CD4-positive, alpha-beta T cell (primary cell): ENCODE results near the gene CXCL14. TPM values are rescaled to one million over a fixed set of nuclear protein-coding genes. Genes with fewer than 3 reads are reported as not detected.

Experiments used
- ATAC-seq: fragments of 200-7000 bp; cut with Tn5 transposase; one replicate; pipeline ENCODE4 v1.10.0; 2022; ENCODE audit warnings: mild to moderate bottlenecking; ENCODE audit not compliant: poor library complexity
- CTCF ChIA-PET: fragments of 350-600 bp; sonication (Branson Sonifier 250); formaldehyde crosslinking; loops from one replicate; lab custom pipeline; 2021; ENCODE audit warnings: antibody characterized with exemption, inconsistent platforms; lab: Charles Lee
- POLR2A ChIA-PET: fragments of 350-600 bp; sonication (Branson Sonifier 250); formaldehyde crosslinking; loops from one replicate; lab custom pipeline; 2021; ENCODE audit warnings: antibody characterized with exemption, inconsistent platforms; lab: Charles Lee
- DNase-seq, 14 experiments: peaks; one replicate each; pipeline ENCODE4 v3.0.0-alpha.2; 2013 to 2020; ENCODE audit warnings: mixed read lengths in 2 of 14
- H3K27ac ChIP-seq, 2 donors: one replicate each; pipeline versions ENCODE4 v1.5.1 to v1.7.0; 2013; ENCODE audit warnings: low read length in 2 of 2, low read depth in 1 of 2, mild to moderate bottlenecking in 1 of 2
- H3K27me3 ChIP-seq, 2 experiments: 1 replicate in 1 of 2; 2 replicates in 1 of 2; pipeline versions ENCODE4 v1.6.1 to v1.7.0; 2013; ENCODE audit warnings: low read length in 2 of 2, control low read depth in 1 of 2, mild to moderate bottlenecking in 1 of 2, moderate library complexity in 1 of 2; ENCODE audit not compliant: insufficient read depth in 2 of 2, control insufficient read depth in 1 of 2
- H3K36me3 ChIP-seq: one replicate; pipeline ENCODE4 v1.6.1; 2013; ENCODE audit warnings: low read length, control low read depth; ENCODE audit not compliant: insufficient read depth
- H3K4me1 ChIP-seq: one replicate; pipeline ENCODE4 v1.6.1; 2013; ENCODE audit warnings: low read length, control low read depth; ENCODE audit not compliant: insufficient read depth
- H3K4me3 ChIP-seq: one replicate; pipeline ENCODE4 v1.5.1; 2013; ENCODE audit warnings: mild to moderate bottlenecking, low read length, moderate library complexity
- H3K9me3 ChIP-seq, 2 experiments: 1 replicate in 1 of 2; 2 replicates in 1 of 2; pipeline versions ENCODE4 v1.6.1 to v1.7.0; 2013; ENCODE audit warnings: low read length in 2 of 2, mild to moderate bottlenecking in 2 of 2, control low read depth in 1 of 2, moderate library complexity in 1 of 2; ENCODE audit not compliant: control insufficient read depth in 1 of 2, insufficient read depth in 1 of 2
- H3K27ac Mint-ChIP-seq: one replicate; pipeline ENCODE4 v1.8.0; 2020; ENCODE audit warnings: mixed read lengths
- H3K27me3 Mint-ChIP-seq: one replicate; pipeline ENCODE4 v1.8.0; 2021; ENCODE audit warnings: mixed read lengths
- H3K36me3 Mint-ChIP-seq: one replicate; pipeline ENCODE4 v1.8.0; 2021; ENCODE audit warnings: low read depth, mixed read lengths
- H3K4me1 Mint-ChIP-seq: one replicate; pipeline ENCODE4 v1.8.0; 2021; ENCODE audit warnings: low read depth, mixed read lengths
- H3K4me3 Mint-ChIP-seq: one replicate; pipeline ENCODE4 v1.8.0; 2020; ENCODE audit warnings: mild to moderate bottlenecking, mixed read lengths
- H3K9me3 Mint-ChIP-seq: one replicate; pipeline ENCODE4 v1.8.0; 2020; ENCODE audit warnings: mixed read lengths
- CTCF ChIP-seq: fragments of 200-600 bp; IDR thresholded peaks from one replicate; pipeline ENCODE4 v1.8.0; 2022; ENCODE audit warnings: antibody characterized with exemption, mild to moderate bottlenecking
- intact Hi-C, 2 experiments: fragments of 100-400 bp; cut with DNase I in 1 of 2; cut with micrococcal nuclease in 1 of 2; formaldehyde crosslinking; loops; one replicate each; pipeline versions ENCODE4 v1.15.1 to v1.9.0; 2023 to 2025; cut with DNase I, micrococcal nuclease
- total RNA-seq, 174 experiments: library from RNA in 2 of 174; stranded (reverse) in 2 of 174; gene quantifications; one replicate each; pipeline ENCODE4 v1.2.3 and lab custom pipeline; 2021 to 2026

Gene CXCL14
- total RNA-seq, 2 experiments from 2014 or later: not detected

- intact Hi-C loops: no loop called here
- POLR2A ChIA-PET: no interaction called here
Measured at GRCh38 chr5:135537271-135537670, 41.5 kb downstream of the CXCL14 start.

GRCh38 chr5:135535820-135536801 lies 42.7 kb downstream of the CXCL14 start, which contains the start of gene NEUROG1:
Gene NEUROG1 (minus strand): TSS chr5:135535964. CDS start chr5:135535690, 274 bp downstream.
- no peaks in the 10 kb centered on the region for H3K4me1 Mint-ChIP-seq
- ChIA-PET CTCF (no interaction called here), POLR2A (no interaction called here)
- H3K27me3 ChIP-seq: peaks cover 65 to 69% of the 10 kb centered on the region in 2 experiments
- H3K36me3 ChIP-seq: no peaks in the 10 kb centered on the region
- no peaks in the 10 kb centered on the region for H3K36me3 Mint-ChIP-seq
- peaks cover 2% of the 10 kb centered on the region for H3K4me1 ChIP-seq
- no peak for TF ChIP-seq CTCF
- H3K27ac Mint-ChIP-seq: no peak within 1 kb of the TSS
- peaks cover 90% of the 10 kb centered on the region for H3K27me3 Mint-ChIP-seq
- DNase-seq (no peak), ATAC-seq (no peak)
- H3K9me3 ChIP-seq: no peaks in the 10 kb centered on the region
- H3K4me3 Mint-ChIP-seq: no peak within 1 kb of the TSS
- intact Hi-C loops: no loop called here
- no peak within 1 kb of the TSS for H3K27ac ChIP-seq
- no peak within 1 kb of the TSS for H3K4me3 ChIP-seq
- H3K9me3 Mint-ChIP-seq: no peaks in the 10 kb centered on the region

More at GRCh38 chr5:135537271-135537670, 41.5 kb downstream of the CXCL14 start:
- H3K36me3 Mint-ChIP-seq: no peaks in the 10 kb centered on the region
- ATAC-seq (no peak), DNase-seq (no peak)
- Histone ChIP-seq H3K27ac (no peak overlapping the region), H3K27me3 (peaks cover 72 to 79% of the 10 kb centered on the region in 2 experiments), H3K4me1 (peaks cover 2% of the 10 kb centered on the region), H3K36me3 (no peaks in the 10 kb centered on the region), H3K9me3 (no peaks in the 10 kb centered on the region), H3K4me3 (no peak overlapping the region)
- CTCF ChIA-PET: no interaction called here
- peaks cover 90% of the 10 kb centered on the region for H3K27me3 Mint-ChIP-seq
- no peak for TF ChIP-seq CTCF
- H3K4me1 Mint-ChIP-seq: peaks cover 4% of the 10 kb centered on the region
- H3K27ac Mint-ChIP-seq: no peak overlapping the region
- no peaks in the 10 kb centered on the region for H3K9me3 Mint-ChIP-seq
- no peak overlapping the region for H3K4me3 Mint-ChIP-seq

GRCh38 chr5:135535420-135535819 lies 43.4 kb downstream of the CXCL14 start:
- Mint-ChIP-seq H3K4me3 (no peak overlapping the region), H3K4me1 (no peaks in the 10 kb centered on the region)
- no peak for DNase-seq

More at GRCh38 chr5:135535420-135535819, 43.4 kb downstream of the CXCL14 start:
- Mint-ChIP-seq H3K27me3 (peaks cover 90% of the 10 kb centered on the region), H3K9me3 (no peaks in the 10 kb centered on the region), H3K27ac (no peak overlapping the region), H3K36me3 (no peaks in the 10 kb centered on the region)
- no peaks in the 10 kb centered on the region for H3K9me3 ChIP-seq
- no peak for ATAC-seq
- no peaks in the 10 kb centered on the region for H3K36me3 ChIP-seq
- no peak for TF ChIP-seq CTCF
- peaks cover 66 to 69% of the 10 kb centered on the region in 2 experiments for H3K27me3 ChIP-seq
- no peak overlapping the region for H3K27ac ChIP-seq
- ChIA-PET POLR2A (no interaction called here), CTCF (no interaction called here)
- intact Hi-C loops: no loop called here
- H3K4me1 ChIP-seq: peaks cover 2% of the 10 kb centered on the region
- no peak overlapping the region for H3K4me3 ChIP-seq
